Progenitor cell of endocrine pancreas (in vitro differentiated cells): ENCODE measurements around the gene ZNF407. TPM values are rescaled to one million over a fixed set of nuclear protein-coding genes. Genes with fewer than 3 reads are reported as not detected.
"Not testable (repeated sequence)": the region's sequence is repeated elsewhere in the genome, so short reads cannot be mapped to it uniquely, and the experiment has no call there.

Experiments used
- DNase-seq: peaks from one replicate; pipeline ENCODE4 v3.0.0; 2021; ENCODE audit warnings: low spot score; ENCODE audit not compliant: unreplicated experiment
- H3K27ac Mint-ChIP-seq: 2 replicates; pipeline ENCODE4 v1.8.0; 2021; ENCODE audit warnings: mild to moderate bottlenecking, moderate library complexity, mixed read lengths
- H3K27me3 Mint-ChIP-seq: 2 replicates; pipeline ENCODE4 v1.8.0; 2021; ENCODE audit warnings: mixed read lengths
- H3K36me3 Mint-ChIP-seq: 2 replicates; pipeline ENCODE4 v1.8.0; 2022; ENCODE audit warnings: mixed read lengths; ENCODE audit not compliant: insufficient read depth
- H3K4me1 Mint-ChIP-seq: 2 replicates; pipeline ENCODE4 v1.8.0; 2021; ENCODE audit warnings: low read depth, mixed read lengths
- H3K4me3 Mint-ChIP-seq: 2 replicates; pipeline ENCODE4 v1.8.0; 2021; ENCODE audit warnings: low read depth, mild to moderate bottlenecking, moderate library complexity, mixed read lengths
- H3K9me3 Mint-ChIP-seq: 2 replicates; pipeline ENCODE4 v1.8.0; 2021; ENCODE audit warnings: low read depth, mixed read lengths
- CTCF ChIP-seq: fragments of 200-600 bp; sonication (generic); IDR thresholded peaks from one replicate; pipeline ENCODE4 v1.5.0; 2021; ENCODE audit warnings: antibody characterized with exemption, mild to moderate bottlenecking; ENCODE audit not compliant: unreplicated experiment
- total RNA-seq: library from RNA; stranded (reverse); gene quantifications from 2 replicates; pipeline ENCODE4 v1.2.1, GENCODE V29; 2021

Gene ZNF407
- total RNA-seq, 1 donor from 2014 or later = 18.1 TPM

GRCh38 chr18:75083131-75083530, 485.5 kb downstream of the ZNF407 start:
- no peaks in the 10 kb centered on the region for H3K4me1 Mint-ChIP-seq
- H3K27ac Mint-ChIP-seq = no peak overlapping the region
- peaks cover 2% of the 10 kb centered on the region for H3K27me3 Mint-ChIP-seq
- no peak overlapping the region for H3K4me3 Mint-ChIP-seq
- H3K36me3 Mint-ChIP-seq = no peaks in the 10 kb centered on the region
- peaks cover 7% of the 10 kb centered on the region for H3K9me3 Mint-ChIP-seq
- no peak for DNase-seq
- TF ChIP-seq CTCF = no peak

GRCh38 chr18:75083761-75084160, 486.1 kb downstream of the ZNF407 start:
- Mint-ChIP-seq H3K27me3 (peaks cover 2% of the 10 kb centered on the region), H3K36me3 (no peaks in the 10 kb centered on the region), H3K4me3 (no peak overlapping the region), H3K4me1 (no peaks in the 10 kb centered on the region), H3K27ac (no peak overlapping the region), H3K9me3 (peaks cover 4% of the 10 kb centered on the region)
- DNase-seq = no peak
- no peak for TF ChIP-seq CTCF

GRCh38 chr18:75085676-75086075, 488.0 kb downstream of the ZNF407 start:
- not testable (repeated sequence) for H3K4me3 Mint-ChIP-seq, H3K27me3 Mint-ChIP-seq, DNase-seq, H3K4me1 Mint-ChIP-seq, H3K27ac Mint-ChIP-seq, H3K9me3 Mint-ChIP-seq, H3K36me3 Mint-ChIP-seq

GRCh38 chr18:75086494-75087034, 488.9 kb downstream of the ZNF407 start:
- DNase-seq = no peak
- H3K27ac Mint-ChIP-seq = no peak overlapping the region
- H3K9me3 Mint-ChIP-seq = peaks cover 4% of the 10 kb centered on the region
- TF ChIP-seq CTCF = no peak
- H3K4me1 Mint-ChIP-seq = no peaks in the 10 kb centered on the region
- no peaks in the 10 kb centered on the region for H3K36me3 Mint-ChIP-seq
- H3K27me3 Mint-ChIP-seq = peaks cover 2% of the 10 kb centered on the region
- no peak overlapping the region for H3K4me3 Mint-ChIP-seq

- DNase-seq = no peak
- H3K4me3 Mint-ChIP-seq = no peak overlapping the region
- no peaks in the 10 kb centered on the region for H3K4me1 Mint-ChIP-seq
These were observed 489.7 kb downstream of the ZNF407 start for GRCh38 chr18:75087119-75088020.

More at GRCh38 chr18:75087119-75088020, 489.7 kb downstream of the ZNF407 start:
- peaks cover 4% of the 10 kb centered on the region for H3K9me3 Mint-ChIP-seq
- H3K36me3 Mint-ChIP-seq = no peaks in the 10 kb centered on the region
- H3K27ac Mint-ChIP-seq = no peak overlapping the region
- H3K27me3 Mint-ChIP-seq = peaks cover 2% of the 10 kb centered on the region
- no peak for TF ChIP-seq CTCF
